Colonic mucosa (tissue), 4 donors: ENCODE data around the gene TMEM182. TPM values are rescaled to one million over a fixed set of nuclear protein-coding genes. Genes with fewer than 3 reads are reported as not detected.

Source experiments
- DNase-seq: peaks from one replicate; pipeline ENCODE4 v3.0.0-alpha.2; 2020
- H3K27ac ChIP-seq: fragments of 200-600 bp; one replicate; pipeline ENCODE4 v1.8.0; 2021
- H3K27me3 ChIP-seq: fragments of 200-600 bp; one replicate; pipeline ENCODE4 v1.8.0; 2021
- H3K36me3 ChIP-seq: fragments of 200-600 bp; one replicate; pipeline ENCODE4 v1.8.0; 2021
- H3K4me1 ChIP-seq: fragments of 200-600 bp; one replicate; pipeline ENCODE4 v1.8.0; 2021; ENCODE audit warnings: mild to moderate bottlenecking
- H3K4me3 ChIP-seq: fragments of 200-600 bp; one replicate; pipeline ENCODE4 v1.8.0; 2021
- H3K9ac ChIP-seq, 2 donors: one replicate each; pipeline ENCODE4 v1.7.0; 2013; ENCODE audit warnings: control low read depth in 2 of 2, low read depth in 2 of 2, low read length in 2 of 2
- H3K9me3 ChIP-seq: fragments of 200-600 bp; one replicate; pipeline ENCODE4 v1.8.0; 2021
- intact Hi-C: fragments of 100-400 bp; cut with DNase I; formaldehyde crosslinking; loops from one replicate; pipeline ENCODE4 v1.14.1; 2022
- total RNA-seq, 2 donors: library from RNA; stranded (reverse); fragmentation: NEBNext Ultra II Directional in 1 of 2; extraction: Animal tissue kit (Norgen Biotek cat#: 25700) in 1 of 2; gene quantifications; one replicate each; pipeline ENCODE4 v1.2.1, GENCODE V29; 2021
- TF ChIP-seq, protein P1 (sequence below): fragments of 200-600 bp; IDR thresholded peaks from one replicate; pipeline ENCODE4 v1.8.0; 2022; ENCODE audit warnings: antibody characterized with exemption, mild to moderate bottlenecking
- donor health status: healthy.
- donor health status: DM: no; HTN: no; CAD: no.
- donor health status: DM: no; HTN: no; CAD: no.

The TMEM182 gene
- total RNA-seq, 2 donors from 2014 or later: 3.4 to 3.8 TPM

DNA sequence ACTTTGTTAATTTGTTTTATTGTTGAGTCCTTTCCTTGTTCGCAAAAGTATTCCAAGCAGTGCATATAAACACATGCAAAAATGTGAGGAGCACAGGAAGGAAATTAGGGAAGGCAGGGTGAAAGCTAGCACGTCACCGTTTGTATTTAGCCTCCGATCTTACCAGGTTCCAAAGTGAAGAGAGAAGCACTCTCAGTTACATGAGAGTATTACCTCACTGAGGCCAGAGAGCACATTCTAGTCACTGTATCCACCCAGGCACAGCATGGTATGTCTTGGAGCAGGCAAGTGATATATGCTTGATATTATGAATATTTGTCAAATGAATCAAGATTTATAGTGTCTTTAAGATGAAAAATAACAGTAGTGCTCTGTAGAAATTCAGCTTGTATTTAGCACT lies 6.5 kb upstream of the TMEM182 start:
- Histone ChIP-seq H3K36me3 (no peaks in the 10 kb centered on the region), H3K27ac (no peak overlapping the region), H3K9ac (no peak overlapping the region), H3K4me1 (no peaks in the 10 kb centered on the region), H3K27me3 (no peaks in the 10 kb centered on the region), H3K4me3 (no peak overlapping the region), H3K9me3 (no peaks in the 10 kb centered on the region)
- DNase-seq: no peak
- TF ChIP-seq, protein P1, sequence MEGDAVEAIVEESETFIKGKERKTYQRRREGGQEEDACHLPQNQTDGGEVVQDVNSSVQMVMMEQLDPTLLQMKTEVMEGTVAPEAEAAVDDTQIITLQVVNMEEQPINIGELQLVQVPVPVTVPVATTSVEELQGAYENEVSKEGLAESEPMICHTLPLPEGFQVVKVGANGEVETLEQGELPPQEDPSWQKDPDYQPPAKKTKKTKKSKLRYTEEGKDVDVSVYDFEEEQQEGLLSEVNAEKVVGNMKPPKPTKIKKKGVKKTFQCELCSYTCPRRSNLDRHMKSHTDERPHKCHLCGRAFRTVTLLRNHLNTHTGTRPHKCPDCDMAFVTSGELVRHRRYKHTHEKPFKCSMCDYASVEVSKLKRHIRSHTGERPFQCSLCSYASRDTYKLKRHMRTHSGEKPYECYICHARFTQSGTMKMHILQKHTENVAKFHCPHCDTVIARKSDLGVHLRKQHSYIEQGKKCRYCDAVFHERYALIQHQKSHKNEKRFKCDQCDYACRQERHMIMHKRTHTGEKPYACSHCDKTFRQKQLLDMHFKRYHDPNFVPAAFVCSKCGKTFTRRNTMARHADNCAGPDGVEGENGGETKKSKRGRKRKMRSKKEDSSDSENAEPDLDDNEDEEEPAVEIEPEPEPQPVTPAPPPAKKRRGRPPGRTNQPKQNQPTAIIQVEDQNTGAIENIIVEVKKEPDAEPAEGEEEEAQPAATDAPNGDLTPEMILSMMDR: no peak
- intact Hi-C loops: loop anchor here (2.0 kb wide), 1 partner anchor 50 kb away; no protein-coding TSS in a partner anchor

DNA sequence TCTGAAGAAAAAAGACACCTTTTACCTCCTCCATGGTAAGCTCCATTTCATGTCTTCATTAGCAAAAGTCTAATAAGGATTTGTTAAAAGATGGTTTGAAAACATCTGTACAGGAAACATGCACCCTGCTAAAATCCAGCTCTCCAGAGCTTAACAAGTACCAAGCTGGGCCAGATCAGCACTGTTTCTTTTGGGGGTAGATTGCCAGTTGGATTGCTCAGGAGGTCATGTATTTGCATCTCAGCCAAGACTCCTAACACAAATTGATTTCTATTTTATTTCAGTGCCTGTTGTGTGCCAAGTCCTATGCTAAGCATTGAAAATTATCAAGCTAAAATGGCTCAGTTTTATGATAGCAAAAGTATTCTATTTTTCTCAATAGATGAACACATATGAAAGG lies 3.4 kb upstream of the TMEM182 start:
- Histone ChIP-seq H3K27ac (no peak overlapping the region), H3K4me3 (no peak overlapping the region), H3K9me3 (no peaks in the 10 kb centered on the region), H3K27me3 (no peaks in the 10 kb centered on the region), H3K4me1 (no peaks in the 10 kb centered on the region), H3K9ac (no peak overlapping the region), H3K36me3 (no peaks in the 10 kb centered on the region)
- TF ChIP-seq, protein P1: no peak
- intact Hi-C loops: no loop called here
- DNase-seq: no peak

DNA sequence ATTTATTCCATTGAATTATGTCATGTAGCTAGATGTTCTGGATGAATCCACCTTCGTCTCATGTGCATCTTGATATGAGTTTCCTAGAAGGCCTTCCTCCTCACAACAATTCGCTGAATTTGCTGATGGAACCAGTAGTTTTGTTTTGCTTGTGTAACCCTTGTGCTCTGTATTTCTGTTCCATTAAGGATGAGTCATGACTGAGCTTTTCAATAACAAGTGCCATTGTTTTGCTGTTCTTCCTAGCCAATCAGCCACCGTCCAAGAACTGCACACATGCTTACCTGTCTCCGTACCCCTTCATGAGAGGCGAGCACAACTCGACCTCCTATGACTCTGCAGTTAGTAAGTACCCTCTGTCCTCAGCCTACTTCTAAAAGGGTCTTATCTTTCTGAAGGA lies 2.3 kb downstream of the TMEM182 start:
- H3K27me3 ChIP-seq: no peaks in the 10 kb centered on the region
- intact Hi-C loops: no loop called here
- no peak overlapping the region for H3K4me3 ChIP-seq
- H3K27ac ChIP-seq: no peak overlapping the region
- H3K9ac ChIP-seq: no peak overlapping the region
- no peak for DNase-seq
- TF ChIP-seq, protein P1: no peak
- H3K4me1 ChIP-seq: no peaks in the 10 kb centered on the region
- no peaks in the 10 kb centered on the region for H3K9me3 ChIP-seq
- no peaks in the 10 kb centered on the region for H3K36me3 ChIP-seq

DNA sequence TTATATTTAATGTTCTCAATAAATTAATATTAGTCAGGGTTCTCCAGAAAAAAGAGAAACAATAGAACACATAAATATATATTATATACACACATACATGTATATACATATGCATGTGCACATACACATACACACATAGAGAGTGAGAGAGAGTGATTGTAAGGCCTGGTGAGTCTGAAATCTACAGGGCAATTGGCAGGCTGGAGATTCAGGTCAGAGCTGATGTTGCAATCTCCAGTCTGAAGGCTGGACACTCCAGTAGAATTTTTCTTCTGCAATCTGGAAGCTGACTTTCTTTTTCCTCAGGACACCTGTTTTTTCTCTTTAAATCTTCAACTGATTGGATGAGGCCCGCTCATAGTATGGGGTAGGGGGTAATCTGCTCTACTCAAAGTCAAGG lies 3.2 kb downstream of the TMEM182 start:
- TF ChIP-seq, protein P1: no peak
- Histone ChIP-seq H3K27ac (no peak overlapping the region), H3K4me3 (no peak overlapping the region), H3K36me3 (no peaks in the 10 kb centered on the region), H3K27me3 (no peaks in the 10 kb centered on the region), H3K9me3 (no peaks in the 10 kb centered on the region), H3K4me1 (no peaks in the 10 kb centered on the region), H3K9ac (no peak overlapping the region)
- intact Hi-C loops: no loop called here
- DNase-seq: no peak

DNA sequence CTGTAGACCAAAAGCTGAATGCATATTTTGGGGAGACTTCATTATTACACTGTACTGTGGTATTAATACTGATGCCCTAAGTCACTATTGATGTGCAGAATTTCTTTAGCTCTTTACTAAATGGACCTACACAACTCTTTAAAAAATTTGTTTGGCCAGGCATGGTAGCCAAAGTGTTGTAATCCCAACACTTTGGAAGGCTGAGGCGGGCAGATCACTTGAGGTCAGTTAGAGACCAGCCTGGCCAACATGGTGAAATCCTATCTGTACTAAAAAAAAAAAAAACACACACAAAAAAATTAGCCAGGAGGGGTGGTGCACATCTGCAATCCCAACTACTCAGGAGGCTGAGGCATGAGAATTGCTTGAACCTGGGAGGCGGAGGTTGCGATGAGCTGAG lies 6.4 kb downstream of the TMEM182 start:
- Histone ChIP-seq H3K4me3 (no peak overlapping the region), H3K27me3 (no peaks in the 10 kb centered on the region), H3K4me1 (no peaks in the 10 kb centered on the region), H3K9me3 (no peaks in the 10 kb centered on the region), H3K9ac (no peak overlapping the region), H3K27ac (no peak overlapping the region), H3K36me3 (no peaks in the 10 kb centered on the region)
- intact Hi-C loops: no loop called here
- no peak for DNase-seq
- TF ChIP-seq, protein P1: no peak

DNA sequence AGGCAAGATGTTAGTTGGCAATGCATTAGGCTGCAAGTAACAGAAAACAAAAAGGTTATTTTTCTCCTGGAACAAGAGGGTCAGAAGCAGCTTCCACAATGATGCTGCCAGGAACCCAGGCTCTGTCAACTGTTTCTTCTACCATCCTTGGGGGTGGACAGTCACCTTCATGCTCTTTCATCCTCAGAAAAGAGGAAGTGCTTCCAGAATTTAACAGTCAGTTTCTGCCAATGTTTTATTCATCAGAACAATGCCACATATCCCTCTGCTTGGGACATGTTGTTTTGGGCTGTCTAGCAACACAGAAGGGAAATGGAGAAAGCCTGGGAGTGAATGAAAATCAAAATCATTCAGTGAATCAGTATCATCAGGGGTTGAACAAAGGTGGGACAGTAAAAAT lies 7.1 kb downstream of the TMEM182 start:
- TF ChIP-seq, protein P1: no peak
- no peaks in the 10 kb centered on the region for H3K9me3 ChIP-seq

More for the DNA sequence above, 7.1 kb downstream of the TMEM182 start:
- DNase-seq: no peak
- intact Hi-C loops: no loop called here
- Histone ChIP-seq H3K27ac (no peak overlapping the region), H3K36me3 (no peaks in the 10 kb centered on the region), H3K27me3 (no peaks in the 10 kb centered on the region), H3K9ac (no peak overlapping the region), H3K4me1 (no peaks in the 10 kb centered on the region), H3K4me3 (no peak overlapping the region)
